KBM-7 (cell line): ENCODE measurements around the gene TMBIM4.
A peak's percentile ranks its signal among the peaks of the same experiment; 100 is the strongest.
"Not testable (repeated sequence)": the region's sequence is repeated elsewhere in the genome, so short reads cannot be mapped to it uniquely, and the experiment has no call there.

Experiments used
- DNase-seq: peaks from one replicate; pipeline ENCODE4 v3.0.0-alpha.2; 2015
- in situ Hi-C: fragments of 300-500 bp; cut with MboI; formaldehyde crosslinking; loops from 2 replicates; pipeline ENCODE4 v1.14.3; 2020; ENCODE audit warnings: low sequenced_read_pairs, low pct_unique_long_range_greater_than_20kb, mixed read lengths

Gene TMBIM4, protein sequence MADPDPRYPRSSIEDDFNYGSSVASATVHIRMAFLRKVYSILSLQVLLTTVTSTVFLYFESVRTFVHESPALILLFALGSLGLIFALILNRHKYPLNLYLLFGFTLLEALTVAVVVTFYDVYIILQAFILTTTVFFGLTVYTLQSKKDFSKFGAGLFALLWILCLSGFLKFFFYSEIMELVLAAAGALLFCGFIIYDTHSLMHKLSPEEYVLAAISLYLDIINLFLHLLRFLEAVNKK

GRCh38 chr12:66169221-66170170 lies at the start of gene TMBIM4:
TMBIM4 (minus strand) TSS chr12:66169996; CDS start chr12:66169951, 45 bp downstream.
- in situ Hi-C loops, result no loop called here
- peak; percentile 95 for DNase-seq

GRCh38 chr12:66217342-66217917 lies 47.6 kb upstream of the TMBIM4 start:
- in situ Hi-C loops, result no loop called here

GRCh38 chr12:66213011-66213410 lies 43.2 kb upstream of the TMBIM4 start:
- DNase-seq, in situ Hi-C loops: not testable (repeated sequence)

More at GRCh38 chr12:66217342-66217917, 47.6 kb upstream of the TMBIM4 start:
- DNase-seq, result peak; percentile 31

DNA sequence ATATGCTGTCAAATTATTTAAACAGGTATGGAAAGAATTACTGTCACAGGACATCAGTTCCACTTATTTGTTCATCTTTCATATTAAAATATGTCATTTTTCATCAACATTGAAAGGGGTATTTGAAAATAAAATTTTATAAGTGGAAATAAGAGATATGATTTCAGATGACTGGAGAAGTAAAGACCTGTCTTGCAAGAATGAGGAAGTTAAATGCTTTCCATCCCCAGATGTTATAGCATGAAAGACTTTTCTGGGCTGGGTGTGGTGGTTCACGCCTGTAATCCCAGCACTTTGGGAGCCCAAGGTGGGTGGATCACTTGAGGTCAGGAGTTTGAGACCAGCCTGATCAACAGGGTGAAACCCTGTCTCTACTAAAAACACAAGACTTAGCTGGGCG lies 41.8 kb upstream of the TMBIM4 start:
- DNase-seq, result peak; percentile 56

GRCh38 chr12:66210840-66211239 lies 41.0 kb upstream of the TMBIM4 start:
- DNase-seq, result peak; percentile 56
- in situ Hi-C loops, result no loop called here

More for the DNA sequence above, 41.8 kb upstream of the TMBIM4 start:
- in situ Hi-C loops, result not testable (repeated sequence)

- in situ Hi-C loops, result no loop called here
- no peak for DNase-seq
Measured at GRCh38 chr12:66206141-66206540, 36.3 kb upstream of the TMBIM4 start.

- in situ Hi-C loops, result no loop called here
Measured at GRCh38 chr12:66203820-66204219, 34.0 kb upstream of the TMBIM4 start.

GRCh38 chr12:66199831-66200509 lies 30.2 kb upstream of the TMBIM4 start:
- no peak for DNase-seq
- in situ Hi-C loops, result no loop called here

More at GRCh38 chr12:66203820-66204219, 34.0 kb upstream of the TMBIM4 start:
- no peak for DNase-seq

DNA sequence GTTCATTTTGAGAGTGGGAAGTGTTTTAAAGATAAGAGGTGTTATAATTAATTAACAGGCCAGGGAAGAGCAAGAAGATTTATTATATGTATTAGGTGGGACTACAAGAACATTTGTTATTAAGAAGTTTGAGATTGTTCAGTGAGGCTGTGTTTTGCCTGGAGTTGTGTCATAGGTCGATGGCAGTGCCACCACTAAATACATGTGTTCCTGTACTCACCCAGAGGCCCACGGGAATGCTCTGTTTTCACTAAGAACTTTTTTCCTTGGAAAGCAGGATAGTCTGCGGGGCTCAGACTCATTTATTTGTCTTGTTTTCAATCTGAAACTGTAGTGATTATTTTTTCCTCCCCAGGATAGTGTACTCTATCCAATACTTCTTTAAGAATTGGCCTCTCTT lies 29.3 kb upstream of the TMBIM4 start:
- in situ Hi-C loops, result no loop called here
- DNase-seq, result no peak

GRCh38 chr12:66197495-66197921 lies 27.7 kb upstream of the TMBIM4 start:
- in situ Hi-C loops, result no loop called here

DNA sequence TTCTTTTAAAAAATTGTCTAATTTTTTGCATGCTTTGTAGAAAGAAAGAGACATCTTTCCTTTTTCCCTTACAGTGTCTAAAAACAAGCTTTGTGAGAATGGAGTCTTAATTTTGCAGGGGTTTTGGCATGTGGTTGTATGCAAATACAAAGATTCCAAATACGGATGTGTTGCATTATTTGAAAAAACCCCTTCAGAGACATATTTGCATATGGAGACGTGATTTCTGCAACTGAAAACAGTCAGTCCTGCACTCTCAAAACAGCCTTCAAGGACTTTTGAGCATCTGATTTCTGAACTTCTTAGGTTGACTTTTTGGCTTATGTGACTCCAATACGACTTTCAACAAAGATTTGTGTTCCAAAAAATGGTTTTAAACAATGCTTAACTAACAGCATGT lies 27.0 kb upstream of the TMBIM4 start:
- in situ Hi-C loops, result no loop called here
- DNase-seq, result no peak

More at GRCh38 chr12:66197495-66197921, 27.7 kb upstream of the TMBIM4 start:
- no peak for DNase-seq

DNA sequence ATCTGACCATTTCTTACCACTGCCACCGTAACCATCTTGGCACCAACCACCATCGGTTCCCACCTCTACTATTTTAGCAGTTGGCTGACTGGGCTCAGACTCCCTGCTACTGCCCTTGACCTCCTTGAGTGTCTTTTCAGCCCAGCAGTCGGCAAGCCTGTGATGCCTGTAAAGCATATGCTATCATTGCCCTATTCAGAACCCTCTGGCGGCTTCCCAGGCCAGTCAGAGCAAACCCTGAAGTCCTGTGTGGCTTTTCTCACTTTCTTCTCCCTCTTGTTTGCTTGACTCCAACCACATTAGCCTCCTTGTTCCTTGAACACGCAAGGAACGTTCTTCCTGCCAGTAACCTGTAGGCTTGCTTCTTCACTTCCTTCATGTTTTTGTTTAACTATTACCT lies 25.4 kb upstream of the TMBIM4 start:
- DNase-seq, result no peak
- in situ Hi-C loops, result no loop called here

DNA sequence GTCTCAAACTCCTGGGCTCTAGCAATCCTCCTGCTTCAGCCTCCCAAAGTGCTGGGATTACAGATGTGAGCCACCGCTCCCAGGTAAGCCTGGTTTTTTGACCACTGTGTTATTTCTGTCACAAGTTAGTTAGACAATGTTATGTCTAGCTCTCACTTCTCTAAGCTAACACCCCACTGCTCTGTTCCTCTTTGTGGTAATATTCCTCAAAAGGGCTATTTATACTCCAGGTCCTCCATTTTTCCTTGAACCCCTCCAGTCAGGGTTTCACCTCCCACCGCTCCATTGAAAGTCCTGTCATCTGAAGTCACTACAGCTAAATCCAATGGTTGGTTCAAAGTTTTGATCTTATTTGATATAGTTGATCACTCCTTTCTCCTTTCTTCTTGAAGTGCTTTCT lies 24.3 kb upstream of the TMBIM4 start:
- in situ Hi-C loops, result no loop called here
- no peak for DNase-seq

- in situ Hi-C loops, result no loop called here
Measured at GRCh38 chr12:66191547-66192126, 21.8 kb upstream of the TMBIM4 start.

DNA sequence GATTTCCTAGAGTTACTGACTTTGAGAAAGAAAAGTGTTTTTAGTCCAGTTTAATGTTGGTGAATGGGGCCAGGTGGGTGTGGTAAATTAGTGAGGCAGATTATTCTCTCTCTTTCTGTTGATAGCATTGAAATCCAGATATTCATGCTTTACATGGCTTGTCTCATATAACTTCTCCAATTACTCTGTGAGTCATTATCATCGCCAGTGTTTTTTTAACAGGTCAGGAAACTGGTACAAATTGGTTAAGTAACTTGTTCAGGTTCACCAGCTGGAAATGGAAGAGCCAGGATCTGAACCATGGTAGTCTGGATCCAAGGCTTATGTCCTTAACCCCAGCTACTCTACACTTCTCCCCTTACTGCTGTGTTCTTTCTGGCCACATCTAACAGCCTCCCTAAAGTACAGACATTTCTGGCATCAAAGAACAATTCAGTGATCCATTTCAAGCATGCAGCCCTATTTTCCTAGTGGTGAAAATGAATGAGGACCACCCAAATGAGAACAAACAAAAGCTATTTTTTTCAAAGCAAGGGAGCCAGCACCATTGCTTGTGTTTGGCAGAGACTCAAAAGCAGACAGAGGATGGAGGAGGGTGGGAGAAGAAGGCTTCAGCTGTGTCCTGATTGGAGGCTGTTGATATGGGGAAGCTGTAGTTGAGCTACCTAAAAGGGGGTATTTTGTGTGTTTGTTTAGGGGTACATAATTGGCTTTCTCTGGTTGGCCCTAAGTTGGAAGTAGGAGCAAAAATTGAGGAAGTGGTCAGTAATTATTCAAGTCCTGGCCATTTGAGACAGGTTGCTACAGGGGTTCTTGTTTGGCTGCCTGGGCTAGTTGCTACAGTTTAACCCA lies 20.9 kb upstream of the TMBIM4 start:
- in situ Hi-C loops, result no loop called here
- DNase-seq, result peak; percentile 69

More at GRCh38 chr12:66191547-66192126, 21.8 kb upstream of the TMBIM4 start:
- no peak for DNase-seq

DNA sequence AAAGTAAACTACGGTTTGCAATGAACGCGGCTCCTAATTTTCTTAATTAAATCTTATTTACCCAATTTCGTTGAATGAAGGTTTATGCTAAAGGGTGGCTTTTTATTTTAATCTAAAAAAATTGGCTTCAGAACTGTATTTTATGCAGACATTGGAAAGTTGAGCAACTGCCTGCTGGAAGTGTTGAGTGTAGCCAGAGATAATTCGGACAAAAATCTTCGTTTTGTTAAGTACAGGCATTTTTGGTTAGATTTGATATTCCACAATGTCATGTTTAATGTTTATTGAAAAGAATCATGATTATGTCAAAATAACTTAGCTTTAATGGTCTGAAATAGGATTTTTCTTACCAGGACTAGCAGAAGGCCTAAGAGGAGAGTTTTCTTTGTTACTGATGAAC lies 20.1 kb upstream of the TMBIM4 start:
- in situ Hi-C loops, result no loop called here
- DNase-seq, result peak; percentile 26

DNA sequence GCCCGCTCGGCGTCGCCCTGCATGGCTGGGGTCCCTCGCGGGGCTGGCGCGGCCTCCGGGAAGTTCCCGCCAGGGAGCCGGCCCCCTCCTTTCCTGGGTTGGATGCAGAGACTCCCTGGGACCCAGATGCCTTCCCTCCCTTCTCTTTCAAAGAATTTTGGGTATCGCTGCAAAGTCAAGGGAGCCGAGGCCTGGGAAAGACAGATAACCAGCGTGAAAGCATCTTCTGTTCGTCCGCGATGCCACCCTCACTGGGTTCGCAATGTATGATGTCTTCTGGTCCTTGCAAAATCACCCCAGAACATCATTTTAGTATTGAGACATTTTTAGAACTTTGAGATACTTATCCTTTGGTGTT lies 19.7 kb upstream of the TMBIM4 start:
- in situ Hi-C loops, result no loop called here
- peak; percentile 41 for DNase-seq
